ENCODE results near the gene PLAC9. TPM values are rescaled to one million over a fixed set of nuclear protein-coding genes. Genes with fewer than 3 reads are reported as not detected.
A peak's percentile ranks its signal among the peaks of the same experiment; 100 is the strongest.

PLAC9 gene
- total and polyA plus RNA-seq, 2 donors (not counting 3 experiments of a cell fraction or from before 2014, with no cell fraction given), result 1.7 to 2.0 TPM

- no peak overlapping the region for H3K9ac ChIP-seq (replicated peaks; ENCODE audit: extremely low read depth, insufficient read depth, low read length)
- ChIA-PET POLR2A (no interaction called here), CTCF (interaction anchor here (0.7 to 2.3 kb wide), 8 partner anchors 9 to 57 kb away, joined by 3 to 8 read pairs (median 4); no protein-coding TSS in a partner anchor)
- no peaks in the 10 kb centered on the region for H4K20me1 ChIP-seq (replicated peaks; ENCODE audit: control insufficient read depth, extremely low read depth, insufficient read depth, low read length)
- H3K4me2 ChIP-seq (ENCODE audit: insufficient read depth, low read length), result no peak overlapping the region
- DNase-seq (ENCODE audit: low read depth, low spot score) (no peak), FAIRE-seq (peak; percentile 28)
- H3K9me1 ChIP-seq (replicated peaks; ENCODE audit: control insufficient read depth, extremely low read depth, insufficient read depth, low read length), result no peaks in the 10 kb centered on the region
- no peaks in the 10 kb centered on the region for H3K9me3 ChIP-seq (replicated peaks; ENCODE audit: control insufficient read depth, insufficient read depth, low read length)
- intact Hi-C loops (cut with micrococcal nuclease) (no loop called here), dilution Hi-C loops (cut with MboI; ENCODE audit: extremely low pct_ligation_motif_present, low sequenced_read_pairs) (no loop called here)
- TF ChIP-seq FOS (IDR thresholded peaks at IDR 0.05; ENCODE audit: borderline replicate concordance, insufficient read depth, low read length), result peak; percentile 28
- TF ChIP-seq POLR2A (IDR thresholded peaks at IDR 0.05; ENCODE audit: low read depth, low read length), result no peak
- H3K36me3 ChIP-seq (ENCODE audit: control insufficient read depth in 2 of 2, extremely low read depth in 1 of 2, insufficient read depth in 2 of 2, low read length in 2 of 2), result peaks cover 0 to 16% of the 10 kb centered on the region in 2 experiments
- no TSS peak for BruUV-seq (replicated peaks)
- H3K27ac ChIP-seq (ENCODE audit: insufficient read depth, low read depth, low read length), result peak overlapping the region; percentile 4
- H3K27me3 ChIP-seq (ENCODE audit: control insufficient read depth in 2 of 2, insufficient read depth in 2 of 2, low read length in 2 of 2), result no peaks in the 10 kb centered on the region
- H3K4me1 ChIP-seq (ENCODE audit: control insufficient read depth, extremely low read depth, insufficient read depth, low read length), result peaks cover 29% of the 10 kb centered on the region
- H3K79me2 ChIP-seq (ENCODE audit: control insufficient read depth, insufficient read depth, low read length), result no peaks in the 10 kb centered on the region
- no peak overlapping the region for H3K4me3 ChIP-seq (replicated peaks in 1 of 3; ENCODE audit: insufficient read depth in 1 of 3, low read depth in 1 of 3, low read length in 3 of 3)
- no peak overlapping the region for H2AFZ ChIP-seq (ENCODE audit: low read depth, low read length)
These were observed 32.6 kb downstream of the PLAC9 start for GRCh38 chr10:80165173-80165572.

DNA sequence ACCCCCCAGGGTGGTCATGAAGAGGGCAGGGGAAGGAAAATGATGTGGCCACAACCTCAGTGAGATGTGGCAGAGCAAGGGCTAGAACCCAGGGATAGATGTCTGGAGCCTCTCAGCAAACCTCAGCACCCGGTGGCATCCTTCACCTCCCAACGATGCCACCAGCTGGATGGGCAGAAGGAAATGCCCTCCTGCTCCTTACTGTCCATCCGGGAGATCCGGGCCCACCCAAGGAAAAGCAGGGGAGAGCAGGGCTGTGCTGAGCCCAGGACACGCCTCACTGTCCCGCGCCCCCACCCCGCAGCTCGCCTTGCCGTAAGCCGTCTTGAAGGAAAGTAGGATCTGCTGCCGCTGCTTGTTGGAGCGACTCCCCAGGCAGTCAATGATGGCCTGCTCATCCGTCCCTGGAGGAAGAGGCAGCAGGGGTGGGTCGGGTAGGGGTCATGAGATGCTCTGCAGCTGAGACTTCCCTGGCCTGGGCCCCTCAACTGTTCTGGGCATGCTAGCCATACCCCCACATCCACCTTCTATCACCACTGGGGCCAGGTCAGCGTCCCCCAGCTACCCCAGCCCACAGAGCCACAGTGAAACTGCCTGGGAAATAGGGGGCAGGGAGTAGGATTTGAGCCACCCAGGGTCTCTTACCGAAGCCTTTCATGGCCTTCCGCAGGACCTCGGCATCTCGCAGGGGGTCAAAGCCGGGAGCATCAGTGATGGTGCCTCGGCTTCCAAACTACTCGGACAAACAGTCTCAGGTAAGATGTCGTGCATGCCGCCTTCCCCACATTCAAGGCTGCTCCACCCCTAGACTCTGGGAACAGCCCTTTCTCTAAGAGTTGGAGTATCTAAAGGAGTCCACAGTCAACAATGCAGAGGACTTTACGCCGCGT, 34.3 kb downstream of the PLAC9 start:
- BruUV-seq (replicated peaks), result no TSS peak
- TF ChIP-seq JUN (IDR thresholded peaks at IDR 0.05; ENCODE audit: borderline replicate concordance, insufficient read depth, insufficient read length, low read depth), result no peak
- TF ChIP-seq MYC (IDR thresholded peaks at IDR 0.05; ENCODE audit: low read depth, low read length), result no peak
- no peak for TF ChIP-seq EZH2 (IDR thresholded peaks at IDR 0.05; ENCODE audit: borderline replicate concordance, low read depth, low read length, severe bottlenecking)
- no peak for TF ChIP-seq POLR2AphosphoS5 (IDR thresholded peaks at IDR 0.05; ENCODE audit: insufficient read depth, low read depth, low read length)
- DNase-seq (ENCODE audit: low read depth, low spot score) (no peak), FAIRE-seq (no peak)
- Histone ChIP-seq H3K9ac (replicated peaks; ENCODE audit: extremely low read depth, insufficient read depth, low read length) (no peak overlapping the region), H3K4me3 (replicated peaks in 1 of 3; ENCODE audit: insufficient read depth in 1 of 3, low read depth in 1 of 3, low read length in 3 of 3) (no peak overlapping the region), H3K36me3 (ENCODE audit: control insufficient read depth in 2 of 2, extremely low read depth in 1 of 2, insufficient read depth in 2 of 2, low read length in 2 of 2) (peaks cover 0 to 14% of the 10 kb centered on the region in 2 experiments), H3K4me2 (ENCODE audit: insufficient read depth, low read length) (no peak overlapping the region), H3K9me1 (replicated peaks; ENCODE audit: control insufficient read depth, extremely low read depth, insufficient read depth, low read length) (no peaks in the 10 kb centered on the region), H3K79me2 (ENCODE audit: control insufficient read depth, insufficient read depth, low read length) (no peaks in the 10 kb centered on the region), H3K27ac (ENCODE audit: insufficient read depth, low read depth, low read length) (peak overlapping the region; percentile 26), H3K9me3 (replicated peaks; ENCODE audit: control insufficient read depth, insufficient read depth, low read length) (no peaks in the 10 kb centered on the region), H4K20me1 (replicated peaks; ENCODE audit: control insufficient read depth, extremely low read depth, insufficient read depth, low read length) (no peaks in the 10 kb centered on the region), H3K27me3 (ENCODE audit: control insufficient read depth in 2 of 2, insufficient read depth in 2 of 2, low read length in 2 of 2) (no peaks in the 10 kb centered on the region), H3K4me1 (ENCODE audit: control insufficient read depth, extremely low read depth, insufficient read depth, low read length) (peaks cover 29% of the 10 kb centered on the region), H2AFZ (ENCODE audit: low read depth, low read length) (no peak overlapping the region)
- ChIA-PET CTCF (interaction anchor here (1.6 to 2.7 kb wide), 2 partner anchors 22 to 56 kb away, joined by 5 to 11 read pairs; no protein-coding TSS in a partner anchor), POLR2A (no interaction called here)
- intact Hi-C loops (cut with micrococcal nuclease), result no loop called here
- dilution Hi-C loops (cut with MboI; ENCODE audit: extremely low pct_ligation_motif_present, low sequenced_read_pairs), result no loop called here
